AG04449 (cell line): Measurements from ENCODE around the gene EIF2AK3.

ENCODE experiments used
- CTCF ChIA-PET: fragments of 350-600 bp; formaldehyde crosslinking; extraction: SDS; loops from one replicate; lab custom pipeline; 2021; ENCODE audit warnings: antibody characterized with exemption; lab: Yijun Ruan, JAX
- POLR2A ChIA-PET: fragments of 400-600, 350-600 bp; formaldehyde crosslinking; extraction: SDS; loops from one replicate; lab custom pipeline; 2020; ENCODE audit warnings: antibody characterized with exemption, inconsistent platforms; lab: Yijun Ruan, JAX
- DNase-seq: peaks from one replicate; pipeline ENCODE4 v3.0.0-alpha.2; 2010; ENCODE audit warnings: low read depth, low spot score
- H3K4me3 ChIP-seq: 2 replicates; pipeline ENCODE4 v1.5.1; 2011; ENCODE audit warnings: low read depth, mild to moderate bottlenecking, control low read depth, low read length
- CTCF ChIP-seq: IDR thresholded peaks from one replicate; pipeline ENCODE4 v1.5.1; 2011; ENCODE audit warnings: mild to moderate bottlenecking, moderate library complexity, low read length, control low read depth, inconsistent platforms; ENCODE audit not compliant: insufficient read depth; ENCODE audit errors: missing control alignments

Gene EIF2AK3

GRCh38 chr2:88639865-88640264, 12.6 kb upstream of the EIF2AK3 start:
- no peak for DNase-seq
- no peak for TF ChIP-seq CTCF
- H3K4me3 ChIP-seq = no peak overlapping the region
- ChIA-PET POLR2A (no interaction called here), CTCF (interaction anchor here (0.9 to 1.6 kb wide), 2 partner anchors 9 to 16 kb away, joined by 3 read pairs; no protein-coding TSS in a partner anchor)

- no peak for DNase-seq
- no peak overlapping the region for H3K4me3 ChIP-seq
- POLR2A ChIA-PET = no interaction called here
- no peak for TF ChIP-seq CTCF
- CTCF ChIA-PET = interaction anchor here (1.1 to 1.5 kb wide), 2 partner anchors 10 to 34 kb away, joined by 3 to 4 read pairs; no protein-coding TSS in a partner anchor
Measured at GRCh38 chr2:88638743-88639142, 11.5 kb upstream of the EIF2AK3 start.

- DNase-seq = no peak
- TF ChIP-seq CTCF = no peak
- CTCF ChIA-PET = interaction anchor here (1.1 to 1.5 kb wide), 2 partner anchors 11 to 35 kb away, joined by 3 to 4 read pairs; no protein-coding TSS in a partner anchor
- no peak overlapping the region for H3K4me3 ChIP-seq
- POLR2A ChIA-PET = no interaction called here
Measured at GRCh38 chr2:88638123-88638650, 10.9 kb upstream of the EIF2AK3 start.

GRCh38 chr2:88637464-88637863, 10.2 kb upstream of the EIF2AK3 start:
- CTCF ChIA-PET = interaction anchor here (1.5 kb wide), 1 partner anchor 12 kb away, joined by 4 read pairs; no protein-coding TSS in a partner anchor
- no peak for TF ChIP-seq CTCF
- DNase-seq = no peak
- POLR2A ChIA-PET = interaction anchor here (0.7 kb wide), 1 partner anchor 10 kb away, joined by 3 read pairs; no protein-coding TSS in a partner anchor
- H3K4me3 ChIP-seq = no peak overlapping the region

GRCh38 chr2:88636026-88636425, 8.8 kb upstream of the EIF2AK3 start:
- ChIA-PET CTCF (no interaction called here), POLR2A (no interaction called here)
- no peak for TF ChIP-seq CTCF
- no peak overlapping the region for H3K4me3 ChIP-seq
- DNase-seq = no peak

- no peak for DNase-seq
- ChIA-PET POLR2A (no interaction called here), CTCF (interaction anchor here (0.6 to 1.4 kb wide), 2 partner anchors 22 to 39 kb away, joined by 4 to 5 read pairs; no protein-coding TSS in a partner anchor)
- no peak for TF ChIP-seq CTCF
- H3K4me3 ChIP-seq = no peak overlapping the region
Measured at GRCh38 chr2:88632569-88632968, 5.3 kb upstream of the EIF2AK3 start.
